Measurements from ENCODE around the gene CCDC117. TPM values are rescaled to one million over a fixed set of nuclear protein-coding genes. Genes with fewer than 3 reads are reported as not detected.

CCDC117 gene
- 10.1 to 14.6 TPM (median 13.2 TPM) in 5 replicates for total RNA-seq (2022; extraction: Qiagen RNA extraction; ENCODE audit: low read depth)

DNA sequence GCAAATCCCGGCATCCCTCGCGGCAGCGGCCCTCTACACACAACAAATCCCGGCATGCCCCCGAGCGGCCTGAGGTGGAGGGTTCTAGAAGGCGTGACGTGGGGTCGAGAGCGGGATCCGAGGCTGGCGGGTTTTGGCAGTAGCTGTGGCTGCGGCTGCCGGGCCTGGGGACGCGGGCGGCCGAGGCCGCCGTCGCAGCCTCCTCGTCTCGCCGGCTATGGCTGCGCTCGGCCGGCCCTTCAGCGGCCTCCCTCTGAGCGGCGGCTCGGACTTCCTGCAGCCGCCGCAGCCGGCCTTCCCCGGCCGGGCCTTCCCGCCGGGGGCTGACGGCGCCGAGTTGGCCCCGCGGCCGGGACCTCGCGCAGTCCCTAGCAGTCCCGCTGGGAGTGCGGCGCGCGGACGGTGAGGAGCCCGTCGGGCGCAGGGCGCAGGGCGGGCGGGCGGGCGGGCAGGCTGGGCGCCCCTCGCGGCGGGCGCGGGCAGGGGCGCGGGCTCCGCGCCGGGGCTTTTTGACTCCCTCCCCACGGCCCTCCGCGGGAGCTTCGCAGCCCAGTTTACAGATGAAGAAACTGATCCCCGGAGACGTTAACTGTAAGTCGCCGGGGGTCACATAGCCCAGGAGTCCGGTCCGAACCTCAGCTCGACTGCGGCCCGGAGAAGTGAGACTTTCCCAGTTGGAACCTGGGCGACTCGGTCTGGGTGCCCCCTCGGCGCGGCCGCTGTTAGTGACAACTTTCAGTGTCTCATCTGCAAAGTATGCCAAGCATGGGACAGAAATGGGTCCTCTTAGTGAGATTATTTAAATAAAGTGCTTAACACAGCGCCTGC lies at the start of gene CCDC117:
Gene CCDC117 (plus strand): TSS at position 63 of the 828 bp plus-strand sequence. CDS start 155 bp downstream, at position 218.

DNA sequence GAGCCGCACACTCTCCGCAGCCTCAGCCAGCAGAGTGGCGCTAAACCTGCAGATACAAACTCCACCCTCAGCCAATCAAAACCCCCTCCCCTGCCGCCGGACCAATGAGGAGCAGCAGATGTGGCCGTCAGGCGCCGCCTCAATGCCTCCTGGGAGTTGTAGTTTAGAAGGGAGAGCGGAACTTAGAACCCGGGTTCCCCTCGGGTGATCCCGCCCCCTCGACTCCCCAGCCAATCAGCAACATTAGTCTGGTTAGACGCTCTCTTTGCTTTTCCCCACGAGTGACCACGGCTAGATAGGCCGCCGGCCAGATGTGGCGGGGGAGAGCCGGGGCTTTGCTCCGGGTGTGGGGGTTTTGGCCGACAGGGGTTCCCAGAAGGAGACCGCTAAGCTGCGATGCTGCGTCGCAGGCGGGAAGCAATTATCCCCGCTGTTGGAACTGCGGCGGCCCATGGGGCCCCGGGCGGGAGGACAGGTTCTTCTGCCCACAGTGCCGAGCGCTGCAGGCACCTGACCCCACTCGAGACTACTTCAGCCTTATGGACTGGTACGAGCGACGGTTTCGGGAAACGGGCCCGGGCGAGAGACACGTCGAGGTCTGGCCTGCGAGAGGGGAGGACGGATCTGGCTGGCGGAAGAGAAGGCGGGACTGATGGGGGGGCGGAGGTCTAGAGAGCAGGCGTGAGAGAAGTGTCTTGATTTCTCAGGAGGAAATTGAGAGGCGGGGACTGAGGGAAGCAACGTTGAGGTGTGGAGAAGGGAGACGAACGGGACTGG lies 30.5 kb upstream of the CCDC117 start, which contains the start of the genes CHEK2 and HSCB:
Gene CHEK2 (minus strand): TSS at position 36 of the 777 bp plus-strand sequence. CDS start 7,099 bp downstream, outside the sequence.
Gene HSCB (plus strand): TSS at position 255 of the 777 bp plus-strand sequence. CDS start 57 bp downstream, at position 312.

DNA sequence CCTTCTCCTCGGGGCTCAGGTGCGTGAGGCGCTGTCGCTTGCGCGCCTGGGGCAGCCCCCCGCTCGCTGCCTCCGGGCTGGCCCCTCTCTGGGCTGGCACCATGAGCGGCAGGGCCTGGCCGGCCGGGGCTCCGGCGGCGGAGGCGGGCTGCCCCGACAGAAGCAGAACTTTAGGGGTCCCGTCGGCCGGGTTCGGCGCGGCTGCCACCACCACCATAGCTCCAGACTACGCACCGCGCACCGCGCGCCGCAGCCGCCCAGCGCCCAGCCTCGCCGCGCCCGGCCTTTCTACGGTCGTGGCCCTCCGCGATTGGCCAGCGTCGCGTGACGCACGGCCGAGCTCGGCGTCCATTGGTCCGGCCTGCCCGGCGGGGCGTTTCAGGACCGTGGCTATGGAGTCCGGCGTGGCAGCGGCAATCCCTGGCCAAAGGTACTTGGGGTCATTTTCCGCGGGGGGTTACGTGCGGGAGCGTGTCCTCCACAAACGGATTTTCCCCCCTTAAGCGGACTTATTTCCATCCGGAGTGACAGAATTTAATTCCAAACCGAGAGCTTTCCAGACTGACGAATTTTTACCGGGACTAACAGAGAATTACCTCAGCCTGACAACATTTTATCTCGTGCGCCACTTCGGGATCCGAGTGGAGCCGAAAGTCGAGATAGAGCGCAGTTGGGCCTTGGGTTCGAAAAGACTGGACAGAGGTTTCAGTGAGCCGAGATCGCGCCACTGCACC lies 28.0 kb downstream of the CCDC117 start, which contains the start of gene XBP1:
Gene XBP1 (minus strand): TSS at position 262 of the 734 bp plus-strand sequence.

Other genes starting within 250 kb of the CCDC117 start
- gene TTC28, start 92.9 kb upstream of the CCDC117 start, total RNA-seq (2022; extraction: Qiagen RNA extraction; ENCODE audit: low read depth) = 1.7 to 4.2 TPM (median 3.2 TPM) in 5 replicates
- gene CHEK2, start 30.9 kb upstream of the CCDC117 start, total RNA-seq (2022; extraction: Qiagen RNA extraction; ENCODE audit: low read depth) = 8.2 to 11.0 TPM (median 9.2 TPM) in 5 replicates
- 10.3 to 13.8 TPM (median 12.2 TPM) in 5 replicates for gene HSCB, start 30.7 kb upstream of the CCDC117 start, total RNA-seq (2022; extraction: Qiagen RNA extraction; ENCODE audit: low read depth)
- gene XBP1, start 27.9 kb downstream of the CCDC117 start, total RNA-seq (2022; extraction: Qiagen RNA extraction; ENCODE audit: low read depth) = 40.5 to 55.6 TPM (median 55.0 TPM) in 5 replicates
- gene ZNRF3, start 110.9 kb downstream of the CCDC117 start, total RNA-seq (2022; extraction: Qiagen RNA extraction; ENCODE audit: low read depth) = 5.6 to 6.9 TPM (median 6.3 TPM) in 5 replicates

Data from A549 treated with DMSO at 1 μM for 4 hours (cell line).